ENCODE data around the gene HTT. TPM values are rescaled to one million over a fixed set of nuclear protein-coding genes. Genes with fewer than 3 reads are reported as not detected.

HTT gene
- total and polyA plus RNA-seq, 5 donors from 2014 or later = 4.8 to 101 (median 6.4) TPM

- ATAC-seq (ENCODE audit: low read depth in 2 of 2) = no peak
- peak overlapping the region in 1 of 3 donors; percentile 44 for H3K27ac Mint-ChIP-seq
- no peak overlapping the region for H3K4me3 Mint-ChIP-seq
- H3K36me3 Mint-ChIP-seq = peaks cover 68% of the 10 kb centered on the region
- Histone ChIP-seq H3K27ac (ENCODE audit: insufficient read depth, low read length, poor library complexity, severe bottlenecking) (no peak overlapping the region), H3K27me3 (ENCODE audit: control insufficient read depth, insufficient read depth, low read length) (no peaks in the 10 kb centered on the region), H3K4me3 (ENCODE audit: low read depth, low read length) (no peak overlapping the region), H3K4me1 (ENCODE audit: control insufficient read depth, insufficient read depth, low read length, poor library complexity, severe bottlenecking) (no peaks in the 10 kb centered on the region), H3K36me3 (ENCODE audit: control insufficient read depth, insufficient read depth, low read length) (peaks cover 77% of the 10 kb centered on the region), H3K9me3 (ENCODE audit: control insufficient read depth in 2 of 2, low read length in 2 of 2) (no peaks in the 10 kb centered on the region)
- no peaks in the 10 kb centered on the region for H3K9me3 Mint-ChIP-seq
- H3K4me1 Mint-ChIP-seq = peaks cover 0 to 4% (median under 1%) of the 10 kb centered on the region in 4 donors
- no peaks in the 10 kb centered on the region for H3K27me3 Mint-ChIP-seq
- DNase-seq = no peak
Measured at GRCh38 chr4:3179126-3179706, 104.7 kb downstream of the HTT start.

DNA sequence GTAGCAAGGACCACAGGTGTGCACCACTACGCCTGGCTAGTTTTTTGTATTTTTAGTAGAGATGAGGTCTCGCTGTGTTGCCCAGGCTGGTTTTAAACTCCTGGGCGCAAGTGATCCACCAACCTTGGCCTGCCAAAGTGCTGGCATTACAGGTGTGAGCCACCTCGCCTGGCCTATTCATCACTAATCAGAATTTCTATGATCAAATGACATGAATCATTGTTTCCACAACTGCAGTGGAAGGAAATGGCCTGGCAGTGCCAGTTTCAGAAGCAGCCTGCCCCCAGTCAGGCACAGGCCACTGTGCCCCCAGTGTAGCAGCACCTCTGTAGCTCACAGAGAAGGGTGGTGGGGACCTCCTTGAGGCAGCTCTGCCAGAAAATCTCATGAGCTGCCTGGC lies 108.5 kb downstream of the HTT start:
- H3K9me3 ChIP-seq (ENCODE audit: control insufficient read depth in 2 of 2, low read length in 2 of 2) = no peaks in the 10 kb centered on the region
- no peak overlapping the region for H3K4me3 ChIP-seq (ENCODE audit: low read depth, low read length)
- ATAC-seq (ENCODE audit: low read depth in 2 of 2) (no peak), DNase-seq (no peak)
- H3K27ac ChIP-seq (ENCODE audit: insufficient read depth, low read length, poor library complexity, severe bottlenecking) = no peak overlapping the region
- H3K27me3 ChIP-seq (ENCODE audit: control insufficient read depth, insufficient read depth, low read length) = no peaks in the 10 kb centered on the region
- peak overlapping the region in 1 of 3 donors; percentile 55 for H3K27ac Mint-ChIP-seq
- H3K4me1 ChIP-seq (ENCODE audit: control insufficient read depth, insufficient read depth, low read length, poor library complexity, severe bottlenecking) = no peaks in the 10 kb centered on the region
- peaks cover 79% of the 10 kb centered on the region for H3K36me3 Mint-ChIP-seq
- peaks cover 66% of the 10 kb centered on the region for H3K36me3 ChIP-seq (ENCODE audit: control insufficient read depth, insufficient read depth, low read length)
- peaks cover 0 to 6% (median 2%) of the 10 kb centered on the region in 4 donors for H3K4me1 Mint-ChIP-seq
- no peaks in the 10 kb centered on the region for H3K9me3 Mint-ChIP-seq
- H3K27me3 Mint-ChIP-seq = no peaks in the 10 kb centered on the region
- no peak overlapping the region for H3K4me3 Mint-ChIP-seq

DNA sequence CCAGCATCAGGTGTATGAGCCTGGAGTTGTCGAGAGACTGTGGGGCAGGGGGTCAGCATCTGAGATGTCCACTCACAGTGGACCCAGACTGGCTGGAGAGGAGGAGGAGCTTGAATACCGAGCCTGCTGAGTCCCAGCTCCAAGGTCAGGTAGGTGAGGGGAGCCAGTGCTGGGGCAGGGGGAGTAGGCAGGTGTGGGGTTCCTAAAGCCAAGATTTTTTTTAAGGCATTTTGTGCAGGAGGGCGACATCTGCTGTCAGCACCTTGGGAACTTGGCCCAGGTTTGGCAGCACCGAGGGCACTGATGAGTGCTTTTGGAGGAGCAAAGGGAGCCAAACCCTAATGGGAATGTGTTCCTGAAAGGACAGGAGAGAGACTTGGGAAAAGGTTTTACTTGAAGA lies 110.2 kb downstream of the HTT start:
- Histone ChIP-seq H3K36me3 (ENCODE audit: control insufficient read depth, insufficient read depth, low read length) (peaks cover 67% of the 10 kb centered on the region), H3K4me3 (ENCODE audit: low read depth, low read length) (no peak overlapping the region), H3K27me3 (ENCODE audit: control insufficient read depth, insufficient read depth, low read length) (no peaks in the 10 kb centered on the region), H3K4me1 (ENCODE audit: control insufficient read depth, insufficient read depth, low read length, poor library complexity, severe bottlenecking) (no peaks in the 10 kb centered on the region), H3K27ac (ENCODE audit: insufficient read depth, low read length, poor library complexity, severe bottlenecking) (no peak overlapping the region), H3K9me3 (ENCODE audit: control insufficient read depth in 2 of 2, low read length in 2 of 2) (no peaks in the 10 kb centered on the region)
- H3K36me3 Mint-ChIP-seq = peaks cover 73% of the 10 kb centered on the region
- H3K4me3 Mint-ChIP-seq = no peak overlapping the region
- H3K9me3 Mint-ChIP-seq = no peaks in the 10 kb centered on the region
- H3K27me3 Mint-ChIP-seq = no peaks in the 10 kb centered on the region
- DNase-seq (no peak), ATAC-seq (ENCODE audit: low read depth in 2 of 2) (no peak)
- peak overlapping the region; percentile 36 to 96 (median 72) for H3K27ac Mint-ChIP-seq
- peaks cover 0 to 6% (median 4%) of the 10 kb centered on the region in 4 donors for H3K4me1 Mint-ChIP-seq

DNA sequence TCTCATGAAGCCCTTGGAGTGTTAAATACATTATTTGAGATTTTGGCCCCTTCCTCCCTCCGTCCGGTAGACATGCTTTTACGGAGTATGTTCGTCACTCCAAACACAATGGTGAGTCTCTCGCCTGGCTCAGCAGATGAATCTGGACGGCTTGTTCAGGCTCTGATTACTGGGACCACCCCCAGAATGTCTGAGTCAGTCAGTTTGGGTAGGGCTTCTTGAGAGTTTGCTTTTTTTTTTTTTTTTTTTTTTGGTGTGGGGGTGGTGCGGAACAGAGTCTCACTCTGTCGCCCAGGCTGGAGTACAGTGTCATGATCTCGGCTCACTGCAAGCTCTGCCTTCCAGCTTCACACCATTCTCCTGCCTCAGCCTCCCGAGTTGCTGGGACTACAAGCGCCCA lies 112.1 kb downstream of the HTT start:
- Mint-ChIP-seq H3K4me1 (peaks cover 0 to 6% (median 5%) of the 10 kb centered on the region in 4 donors), H3K9me3 (no peaks in the 10 kb centered on the region)
- peaks cover 69% of the 10 kb centered on the region for H3K36me3 ChIP-seq (ENCODE audit: control insufficient read depth, insufficient read depth, low read length)

DNA sequence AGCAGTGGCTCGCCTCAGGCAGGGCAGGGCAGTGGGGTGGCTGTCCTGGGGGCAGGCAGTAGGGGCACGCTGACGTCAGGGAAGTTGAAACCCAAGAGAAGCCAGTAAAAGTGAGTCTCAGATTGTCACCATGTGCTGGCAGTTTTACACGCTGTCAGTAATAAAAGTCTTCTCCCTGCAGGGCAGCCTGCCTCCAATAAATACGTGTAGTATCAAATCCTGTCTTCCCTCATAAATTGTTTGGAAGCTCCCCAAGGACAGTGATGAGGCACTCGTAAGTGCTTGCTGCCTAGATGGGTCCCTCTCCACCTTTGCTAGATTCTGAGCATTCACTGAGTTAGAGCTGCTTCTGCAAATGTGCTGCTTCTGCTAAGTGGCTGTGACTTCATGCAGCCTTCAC lies 113.6 kb downstream of the HTT start:
- peaks cover 54% of the 10 kb centered on the region for H3K36me3 ChIP-seq (ENCODE audit: control insufficient read depth, insufficient read depth, low read length)
- no peak overlapping the region for H3K4me3 Mint-ChIP-seq
- H3K9me3 ChIP-seq (ENCODE audit: control insufficient read depth in 2 of 2, low read length in 2 of 2) = no peaks in the 10 kb centered on the region
- no peaks in the 10 kb centered on the region for H3K27me3 Mint-ChIP-seq
- no peaks in the 10 kb centered on the region for H3K9me3 Mint-ChIP-seq
- peaks cover 0 to 18% (median 10%) of the 10 kb centered on the region in 4 donors for H3K4me1 Mint-ChIP-seq
- DNase-seq (no peak), ATAC-seq (ENCODE audit: low read depth in 2 of 2) (no peak)
- no peaks in the 10 kb centered on the region for H3K27me3 ChIP-seq (ENCODE audit: control insufficient read depth, insufficient read depth, low read length)
- no peak overlapping the region for H3K27ac Mint-ChIP-seq
- H3K27ac ChIP-seq (ENCODE audit: insufficient read depth, low read length, poor library complexity, severe bottlenecking) = no peak overlapping the region
- H3K4me1 ChIP-seq (ENCODE audit: control insufficient read depth, insufficient read depth, low read length, poor library complexity, severe bottlenecking) = peaks cover 5% of the 10 kb centered on the region
- H3K36me3 Mint-ChIP-seq = peaks cover 51% of the 10 kb centered on the region
- no peak overlapping the region for H3K4me3 ChIP-seq (ENCODE audit: low read depth, low read length)

More for the DNA sequence above, 112.1 kb downstream of the HTT start:
- no peak for DNase-seq
- Mint-ChIP-seq H3K27ac (no peak overlapping the region), H3K36me3 (peaks cover 62% of the 10 kb centered on the region), H3K4me3 (no peak overlapping the region), H3K27me3 (no peaks in the 10 kb centered on the region)
- H3K4me3 ChIP-seq (ENCODE audit: low read depth, low read length) = no peak overlapping the region
- H3K9me3 ChIP-seq (ENCODE audit: control insufficient read depth in 2 of 2, low read length in 2 of 2) = no peaks in the 10 kb centered on the region
- H3K27me3 ChIP-seq (ENCODE audit: control insufficient read depth, insufficient read depth, low read length) = no peaks in the 10 kb centered on the region
- no peak for ATAC-seq (ENCODE audit: low read depth in 2 of 2)
- H3K27ac ChIP-seq (ENCODE audit: insufficient read depth, low read length, poor library complexity, severe bottlenecking) = no peak overlapping the region
- H3K4me1 ChIP-seq (ENCODE audit: control insufficient read depth, insufficient read depth, low read length, poor library complexity, severe bottlenecking) = no peaks in the 10 kb centered on the region

GRCh38 chr4:3189459-3189858 lies 115.0 kb downstream of the HTT start:
- DNase-seq = no peak
- no peak for ATAC-seq (ENCODE audit: low read depth in 2 of 2)
- H3K4me3 ChIP-seq (ENCODE audit: low read depth, low read length) = no peak overlapping the region
- peaks cover 16% of the 10 kb centered on the region for H3K4me1 ChIP-seq (ENCODE audit: control insufficient read depth, insufficient read depth, low read length, poor library complexity, severe bottlenecking)
- no peak overlapping the region for H3K4me3 Mint-ChIP-seq
- peaks cover 42% of the 10 kb centered on the region for H3K36me3 ChIP-seq (ENCODE audit: control insufficient read depth, insufficient read depth, low read length)
- H3K27me3 ChIP-seq (ENCODE audit: control insufficient read depth, insufficient read depth, low read length) = no peaks in the 10 kb centered on the region
- H3K4me1 Mint-ChIP-seq = peaks cover 6 to 31% (median 17%) of the 10 kb centered on the region in 4 donors
- no peaks in the 10 kb centered on the region for H3K27me3 Mint-ChIP-seq
- H3K36me3 Mint-ChIP-seq = peaks cover 43% of the 10 kb centered on the region
- H3K27ac ChIP-seq (ENCODE audit: insufficient read depth, low read length, poor library complexity, severe bottlenecking) = no peak overlapping the region
- peak overlapping the region in 2 of 3 donors; percentile 48 to 73 for H3K27ac Mint-ChIP-seq
- H3K9me3 ChIP-seq (ENCODE audit: control insufficient read depth in 2 of 2, low read length in 2 of 2) = no peaks in the 10 kb centered on the region
- H3K9me3 Mint-ChIP-seq = no peaks in the 10 kb centered on the region

DNA sequence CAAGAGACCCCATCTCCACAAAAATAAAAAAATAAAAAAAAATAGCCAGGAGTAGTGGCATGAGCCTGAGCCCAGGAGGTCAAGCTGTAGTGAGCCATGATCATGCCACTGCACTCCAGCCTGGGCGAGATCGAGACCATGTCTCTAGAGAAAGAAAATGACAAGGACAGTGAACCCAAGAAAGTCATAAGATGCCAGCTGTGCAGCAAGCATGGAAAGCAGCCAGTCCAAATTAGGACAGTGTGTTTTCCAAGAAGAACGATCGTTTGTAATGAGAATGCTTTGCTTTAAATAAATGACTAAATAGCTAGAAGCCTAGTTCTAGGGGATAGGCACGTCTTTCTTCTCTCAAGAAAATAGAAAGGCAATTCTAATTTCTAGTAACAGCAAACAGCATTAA lies 116.1 kb downstream of the HTT start:
- no peak for ATAC-seq (ENCODE audit: low read depth in 2 of 2)
- peaks cover 6 to 40% (median 28%) of the 10 kb centered on the region in 4 donors for H3K4me1 Mint-ChIP-seq
- Histone ChIP-seq H3K27ac (ENCODE audit: insufficient read depth, low read length, poor library complexity, severe bottlenecking) (no peak overlapping the region), H3K4me1 (ENCODE audit: control insufficient read depth, insufficient read depth, low read length, poor library complexity, severe bottlenecking) (peaks cover 27% of the 10 kb centered on the region), H3K27me3 (ENCODE audit: control insufficient read depth, insufficient read depth, low read length) (no peaks in the 10 kb centered on the region), H3K4me3 (ENCODE audit: low read depth, low read length) (no peak overlapping the region), H3K36me3 (ENCODE audit: control insufficient read depth, insufficient read depth, low read length) (peaks cover 33% of the 10 kb centered on the region), H3K9me3 (ENCODE audit: control insufficient read depth in 2 of 2, low read length in 2 of 2) (no peaks in the 10 kb centered on the region)
- no peaks in the 10 kb centered on the region for H3K9me3 Mint-ChIP-seq
- H3K4me3 Mint-ChIP-seq = no peak overlapping the region
- H3K27me3 Mint-ChIP-seq = no peaks in the 10 kb centered on the region
- DNase-seq = no peak
- peak overlapping the region in 1 of 3 donors; percentile 15 for H3K27ac Mint-ChIP-seq
- H3K36me3 Mint-ChIP-seq = peaks cover 39% of the 10 kb centered on the region

GRCh38 chr4:3192188-3192587 lies 117.7 kb downstream of the HTT start:
- Histone ChIP-seq H3K27me3 (ENCODE audit: control insufficient read depth, insufficient read depth, low read length) (no peaks in the 10 kb centered on the region), H3K27ac (ENCODE audit: insufficient read depth, low read length, poor library complexity, severe bottlenecking) (no peak overlapping the region), H3K4me1 (ENCODE audit: control insufficient read depth, insufficient read depth, low read length, poor library complexity, severe bottlenecking) (peaks cover 43% of the 10 kb centered on the region), H3K4me3 (ENCODE audit: low read depth, low read length) (no peak overlapping the region), H3K36me3 (ENCODE audit: control insufficient read depth, insufficient read depth, low read length) (peaks cover 33% of the 10 kb centered on the region), H3K9me3 (ENCODE audit: control insufficient read depth in 2 of 2, low read length in 2 of 2) (no peaks in the 10 kb centered on the region)
- DNase-seq (peak in 1 of 3 donors; percentile 61), ATAC-seq (ENCODE audit: low read depth in 2 of 2) (no peak)
- H3K27ac Mint-ChIP-seq = peak overlapping the region in 2 of 3 donors; percentile 66 to 83
- peaks cover 32% of the 10 kb centered on the region for H3K36me3 Mint-ChIP-seq
- H3K4me3 Mint-ChIP-seq = no peak overlapping the region
- no peaks in the 10 kb centered on the region for H3K27me3 Mint-ChIP-seq
- peaks cover 15 to 56% (median 41%) of the 10 kb centered on the region in 4 donors for H3K4me1 Mint-ChIP-seq
- no peaks in the 10 kb centered on the region for H3K9me3 Mint-ChIP-seq

Data from CD4-positive, CD25-positive, alpha-beta regulatory T cell (primary cell).